Transverse colon (tissue), 4 donors: ENCODE results near the gene HDGF. TPM values are rescaled to one million over a fixed set of nuclear protein-coding genes. Genes with fewer than 3 reads are reported as not detected.

ENCODE experiments used
- DNase-seq: peaks from one replicate; pipeline ENCODE4 v3.0.0-alpha.2; 2019
- H3K27ac ChIP-seq, 4 donors: fragments of 200-600 bp; sonication (generic); 2 replicates each; pipeline ENCODE4 v1.5.1; 2016 to 2018; ENCODE audit warnings: inconsistent platforms in 4 of 4
- H3K27me3 ChIP-seq: fragments of 200-600 bp; sonication (generic); 2 replicates; pipeline ENCODE4 v1.5.1; 2017; ENCODE audit warnings: inconsistent platforms
- H3K36me3 ChIP-seq, 4 donors: fragments of 200-600 bp; sonication (generic); 2 replicates each; pipeline ENCODE4 v1.5.1; 2017 to 2019; ENCODE audit warnings: inconsistent platforms in 4 of 4
- H3K4me1 ChIP-seq, 4 donors: fragments of 200-600 bp; sonication (generic); 2 replicates each; pipeline ENCODE4 v1.5.1; 2017 to 2020; ENCODE audit warnings: inconsistent platforms in 4 of 4
- H3K4me3 ChIP-seq, 4 donors: fragments of 200-600 bp; sonication (generic); 1 replicate in 1 of 4; 2 replicates in 3 of 4; pipeline versions ENCODE4 v1.5.1 to v1.6.1; 2017 to 2019; ENCODE audit warnings: inconsistent platforms in 4 of 4
- H3K9me3 ChIP-seq, 2 donors: fragments of 200-600 bp; sonication (generic); 2 replicates each; pipeline ENCODE4 v1.5.1; 2017 to 2019; ENCODE audit warnings: inconsistent platforms in 2 of 2
- EP300 ChIP-seq: sonication (generic); formaldehyde crosslinking; IDR thresholded peaks from one replicate; pipeline ENCODE4 v1.6.1; 2017; ENCODE audit warnings: antibody characterized with exemption, low read depth
- POLR2A ChIP-seq: fragments of 450-650 bp; IDR thresholded peaks from one replicate; pipeline ENCODE4 v1.6.1; 2016; ENCODE audit warnings: antibody characterized with exemption, mild to moderate bottlenecking, moderate library complexity
- POLR2AphosphoS5 ChIP-seq, 3 donors: sonication (generic); formaldehyde crosslinking; IDR thresholded peaks; one replicate each; pipeline ENCODE4 v1.6.1; 2016; ENCODE audit warnings: antibody characterized with exemption in 3 of 3
- WGBS, 2 donors: methylation state at CpG; one replicate each; pipeline ENCODE4 v1.1.5; 2018; ENCODE audit warnings: low coverage in 1 of 2; 5-methylcytosine and 5-hydroxymethylcytosine counted together
- in situ Hi-C, 4 donors: fragments of 200-750 bp; cut with MboI; loops; one replicate each; pipeline versions ENCODE4 v1.15.0 to v1.15.1; 2017; ENCODE audit warnings: low sequenced_read_pairs in 3 of 4, low pct_ligation_motif_present in 1 of 4, low pct_unique_long_range_greater_than_20kb in 1 of 4
- intact Hi-C: fragments of 100-400 bp; cut with DNase I; formaldehyde crosslinking; loops from one replicate; pipeline ENCODE4 v1.15.1; 2023; ENCODE audit warnings: low total_unique reads
- total RNA-seq, 4 donors: library from RNA; depleted of rRNA; stranded (reverse); fragments of >200 nt; gene quantifications; one replicate each; pipeline ENCODE4 v1.1.0, GENCODE V29; 2016
- TF ChIP-seq, protein P1 (sequence below), 5 experiments: fragments of 200-600 bp in 3 of 5; fragments of 450-650 bp in 2 of 5; sonication (generic) in 3 of 5; IDR thresholded peaks; 1 replicate in 2 of 5; 2 replicates in 3 of 5; pipeline ENCODE4 v1.5.1; 2016 to 2017; ENCODE audit warnings: antibody characterized with exemption in 5 of 5, inconsistent platforms in 3 of 5, mild to moderate bottlenecking in 2 of 5, moderate library complexity in 1 of 5

HDGF gene
- total RNA-seq, 4 donors from 2014 or later = 150 to 204 (median 179) TPM

DNA sequence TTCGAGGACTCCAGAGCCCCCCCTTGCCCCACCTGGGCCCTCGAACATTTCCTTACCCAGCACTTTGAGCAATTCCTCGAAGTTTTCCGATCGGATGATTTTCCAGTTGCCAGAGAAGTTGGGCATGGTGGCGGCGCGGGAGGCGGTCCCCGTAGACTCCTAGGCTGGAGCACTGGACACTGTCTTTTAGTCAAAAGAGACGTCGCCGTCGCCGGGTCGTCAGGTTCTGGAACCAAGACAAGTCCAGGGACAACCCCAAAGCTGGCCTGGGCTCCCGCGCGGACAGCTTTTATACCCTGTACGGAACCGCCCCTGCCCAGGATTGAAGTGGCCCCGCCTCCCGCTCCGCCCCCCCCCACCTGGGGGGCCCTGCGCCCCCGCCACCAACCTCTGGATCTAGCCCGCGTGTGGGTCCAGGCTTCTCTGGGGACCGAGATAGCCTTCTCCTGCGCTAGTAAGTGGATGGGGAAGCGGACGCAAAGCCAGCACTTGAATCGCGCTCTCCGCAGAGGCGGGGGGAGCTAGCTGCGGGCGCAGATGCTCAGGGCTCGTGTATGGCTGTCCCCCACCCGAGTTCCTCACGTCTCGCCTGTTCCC, 46.1 kb downstream of the HDGF start, which contains the start of gene CRABP2:
CRABP2 (minus strand) TSS at position 263 of the 597 bp plus-strand sequence; CDS start at position 126, 137 bp downstream.
- Histone ChIP-seq H3K9me3 (no peaks in the 10 kb centered on the region), H3K4me1 (peaks cover 31 to 49% (median 37%) of the 10 kb centered on the region in 4 donors), H3K4me3 (peak within 1 kb of the TSS; percentile 12 to 54 (median 29)), H3K27me3 (peaks cover 49% of the 10 kb centered on the region), H3K27ac (peak within 1 kb of the TSS; percentile 67 to 75 (median 72)), H3K36me3 (no peaks in the 10 kb centered on the region)
- intact Hi-C loops (no loop called here), in situ Hi-C loops (loop anchor here in 1 of 4 donors (10.0 kb wide), 1 partner anchor 159 kb away; the partner anchor contains the start of gene NTRK1)
- 1% methylated on average over 36 of the region's 42 CpGs; no CpG with 5 or more reads in 1 of the 2 donors for WGBS, 2 donors
- no peak for TF ChIP-seq EP300
- TF ChIP-seq POLR2A = no peak
- TF ChIP-seq, protein P1, sequence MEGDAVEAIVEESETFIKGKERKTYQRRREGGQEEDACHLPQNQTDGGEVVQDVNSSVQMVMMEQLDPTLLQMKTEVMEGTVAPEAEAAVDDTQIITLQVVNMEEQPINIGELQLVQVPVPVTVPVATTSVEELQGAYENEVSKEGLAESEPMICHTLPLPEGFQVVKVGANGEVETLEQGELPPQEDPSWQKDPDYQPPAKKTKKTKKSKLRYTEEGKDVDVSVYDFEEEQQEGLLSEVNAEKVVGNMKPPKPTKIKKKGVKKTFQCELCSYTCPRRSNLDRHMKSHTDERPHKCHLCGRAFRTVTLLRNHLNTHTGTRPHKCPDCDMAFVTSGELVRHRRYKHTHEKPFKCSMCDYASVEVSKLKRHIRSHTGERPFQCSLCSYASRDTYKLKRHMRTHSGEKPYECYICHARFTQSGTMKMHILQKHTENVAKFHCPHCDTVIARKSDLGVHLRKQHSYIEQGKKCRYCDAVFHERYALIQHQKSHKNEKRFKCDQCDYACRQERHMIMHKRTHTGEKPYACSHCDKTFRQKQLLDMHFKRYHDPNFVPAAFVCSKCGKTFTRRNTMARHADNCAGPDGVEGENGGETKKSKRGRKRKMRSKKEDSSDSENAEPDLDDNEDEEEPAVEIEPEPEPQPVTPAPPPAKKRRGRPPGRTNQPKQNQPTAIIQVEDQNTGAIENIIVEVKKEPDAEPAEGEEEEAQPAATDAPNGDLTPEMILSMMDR (IDR thresholded peaks at IDR 0.05) = no peak
- TF ChIP-seq POLR2AphosphoS5 (IDR thresholded peaks at IDR 0.05) = no peak
- peak; percentile 20 for DNase-seq

DNA sequence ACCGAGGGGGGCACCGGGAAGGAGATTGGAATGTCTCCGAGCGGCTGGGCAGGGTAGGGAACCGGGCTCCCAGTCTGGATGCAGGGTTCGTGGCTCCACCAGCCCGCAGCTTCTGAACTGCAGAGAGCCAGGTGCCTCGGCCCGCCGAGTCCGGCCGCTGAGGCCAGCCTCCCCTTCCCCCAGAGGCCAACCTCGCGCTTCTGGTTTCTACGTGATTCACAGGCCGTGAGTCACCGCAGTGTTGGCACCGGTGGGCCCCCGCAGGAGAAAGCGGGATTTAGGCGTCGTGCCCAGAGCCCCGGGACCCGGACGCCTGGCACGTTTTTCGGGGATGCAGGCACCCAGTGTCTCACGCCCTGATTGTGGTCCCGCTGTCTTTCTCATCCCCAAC, 46.5 kb downstream of the HDGF start:
- WGBS, 2 donors = 1% methylated on average over 21 of the region's 29 CpGs; no CpG with 5 or more reads in 1 of the 2 donors

DNA sequence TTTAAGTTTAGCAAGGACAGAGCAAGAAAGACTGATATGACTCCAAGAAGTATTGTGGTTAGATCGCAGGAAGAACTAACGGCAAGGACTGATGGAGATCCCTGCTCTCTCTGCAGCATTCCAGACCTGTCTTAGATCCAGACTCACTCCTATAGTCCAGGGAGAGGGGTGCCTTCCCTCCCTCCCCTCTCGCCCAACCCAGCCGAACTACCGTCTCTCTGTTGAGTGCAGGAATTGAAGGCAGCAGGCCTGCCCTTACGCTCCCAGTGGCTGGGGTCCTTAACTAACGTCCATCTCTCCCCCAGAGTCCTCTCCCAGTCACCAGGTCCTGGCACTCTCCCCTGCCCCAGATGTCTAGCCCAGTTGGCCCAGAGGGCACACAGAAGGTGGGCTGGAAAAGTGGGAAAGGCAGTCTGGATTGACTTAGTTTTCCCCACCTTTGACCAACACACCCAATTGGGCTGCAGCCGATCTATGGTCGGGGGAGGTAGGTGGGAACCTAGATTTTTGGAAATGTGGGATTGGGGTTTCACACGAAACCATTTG, 47.2 kb downstream of the HDGF start:
- 54% methylated on average over 10 of the region's 10 CpGs; no CpG with 5 or more reads in 1 of the 2 donors for WGBS, 2 donors
- no peaks in the 10 kb centered on the region for H3K9me3 ChIP-seq
- no peaks in the 10 kb centered on the region for H3K36me3 ChIP-seq
- H3K27me3 ChIP-seq = peaks cover 56% of the 10 kb centered on the region
- in situ Hi-C loops = loop anchor here in 1 of 4 donors (10.0 kb wide), 1 partner anchor 161 kb away; the partner anchor contains the start of gene NTRK1
- no peak overlapping the region for H3K27ac ChIP-seq
- peaks cover 23 to 37% (median 28%) of the 10 kb centered on the region in 4 donors for H3K4me1 ChIP-seq
- no peak overlapping the region for H3K4me3 ChIP-seq
- no peak for DNase-seq
- intact Hi-C loops = no loop called here
- TF ChIP-seq EP300 (no peak), POLR2A (no peak), POLR2AphosphoS5 (IDR thresholded peaks at IDR 0.05) (no peak)
- TF ChIP-seq, protein P1 (IDR thresholded peaks at IDR 0.05) = no peak

More for the DNA sequence above, 46.5 kb downstream of the HDGF start:
- peaks cover 27 to 44% (median 34%) of the 10 kb centered on the region in 4 donors for H3K4me1 ChIP-seq
- peaks cover 54% of the 10 kb centered on the region for H3K27me3 ChIP-seq
- H3K9me3 ChIP-seq = no peaks in the 10 kb centered on the region
- TF ChIP-seq POLR2A (no peak), POLR2AphosphoS5 (IDR thresholded peaks at IDR 0.05) (no peak)
- peak; percentile 33 for DNase-seq
- in situ Hi-C loops (loop anchor here in 1 of 4 donors (10.0 kb wide), 1 partner anchor 160 kb away; the partner anchor contains the start of gene NTRK1), intact Hi-C loops (no loop called here)
- no peaks in the 10 kb centered on the region for H3K36me3 ChIP-seq
- H3K27ac ChIP-seq = peak overlapping the region in 2 of 4 donors; percentile 67 to 74
- peak overlapping the region; percentile 12 to 54 (median 29) for H3K4me3 ChIP-seq

DNA sequence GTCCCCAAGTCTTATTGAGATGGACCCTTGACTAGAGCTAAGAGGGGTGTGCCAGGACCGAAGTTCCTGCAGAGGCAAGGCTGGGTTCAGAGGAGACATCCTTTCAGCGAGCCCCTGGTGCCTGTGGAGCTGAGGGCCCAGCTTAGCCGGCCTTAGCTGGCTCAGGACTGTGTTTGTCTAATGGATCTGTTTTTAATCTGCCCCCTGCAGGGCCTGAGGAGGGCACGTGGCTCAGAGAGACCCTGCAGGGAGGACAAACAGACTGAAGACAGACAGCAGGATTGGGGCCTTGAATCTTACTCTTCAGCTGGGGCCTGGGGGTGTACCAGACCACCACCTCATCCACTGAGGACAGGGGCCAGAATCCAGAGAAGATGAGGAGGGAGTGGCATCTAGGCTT, 47.7 kb downstream of the HDGF start:
- 38% methylated on average over 4 of the region's 4 CpGs; no CpG with 5 or more reads in 1 of the 2 donors for WGBS, 2 donors

More for the DNA sequence above, 47.7 kb downstream of the HDGF start:
- intact Hi-C loops = no loop called here
- no peaks in the 10 kb centered on the region for H3K9me3 ChIP-seq
- peaks cover 23 to 36% (median 28%) of the 10 kb centered on the region in 4 donors for H3K4me1 ChIP-seq
- peaks cover 56% of the 10 kb centered on the region for H3K27me3 ChIP-seq
- no peak overlapping the region for H3K27ac ChIP-seq
- TF ChIP-seq, protein P1 (IDR thresholded peaks at IDR 0.05) = no peak
- TF ChIP-seq EP300 (no peak), POLR2A (no peak), POLR2AphosphoS5 (IDR thresholded peaks at IDR 0.05) (no peak)
- in situ Hi-C loops = loop anchor here in 1 of 4 donors (10.0 kb wide), 1 partner anchor 161 kb away; the partner anchor contains the start of gene NTRK1
- DNase-seq = no peak
- H3K4me3 ChIP-seq = no peak overlapping the region
- H3K36me3 ChIP-seq = no peaks in the 10 kb centered on the region
